ENCODE data around the gene EFR3B. TPM values are rescaled to one million over a fixed set of nuclear protein-coding genes. Genes with fewer than 3 reads are reported as not detected.

Gene EFR3B
- total and polyA plus RNA-seq, 2 of the 13 experiments (the other 11 are each of a cell fraction or from before 2014, with no cell fraction given) = 0.42 TPM

- TF ChIP-seq SP5 (CRISPR knock-in tag; IDR thresholded peaks at IDR 0.05; ENCODE audit: borderline replicate concordance, low read depth) = peak; percentile 47; the same call in 1 of the 2 replicates
- peak; percentile 76 for TF ChIP-seq SP4 (CRISPR knock-in tag; IDR thresholded peaks at IDR 0.05)
- no peak for TF ChIP-seq SALL1 (CRISPR knock-in tag; IDR thresholded peaks at IDR 0.05)
- peak; percentile 48; the same call in 1 of the 2 replicates for TF ChIP-seq TFDP1 (CRISPR knock-in tag; IDR thresholded peaks at IDR 0.05; ENCODE audit: borderline replicate concordance)
- no peak for TF ChIP-seq PHB2 (IDR thresholded peaks at IDR 0.05; ENCODE audit: partially characterized antibody)
- no peak for TF ChIP-seq RFX3 (CRISPR knock-in tag; IDR thresholded peaks at IDR 0.05)
- TF ChIP-seq KAT8 (CRISPR knock-in tag; IDR thresholded peaks at IDR 0.05) = 0 out of 2 replicates have a peak, but pooled peaks have one; percentile 5
- no peak for TF ChIP-seq ZNF280D (CRISPR knock-in tag; IDR thresholded peaks at IDR 0.05)
- TF ChIP-seq PHF20 (CRISPR knock-in tag; IDR thresholded peaks at IDR 0.05) = 0 out of 2 replicates have a peak, but pooled peaks have one; percentile 24
- TF ChIP-seq RFX5 (IDR thresholded peaks at IDR 0.05; ENCODE audit: low read depth, low read length) = peak; percentile 42; the same call in 1 of the 2 replicates
- TF ChIP-seq KLF12 (CRISPR knock-in tag; IDR thresholded peaks at IDR 0.05; ENCODE audit: borderline replicate concordance) = peak; percentile 56; the same call in 1 of the 2 replicates
- no peak for TF ChIP-seq ZNF335 (CRISPR knock-in tag; IDR thresholded peaks at IDR 0.05)
- no peak for TF ChIP-seq SRSF9 (IDR thresholded peaks at IDR 0.05; ENCODE audit: borderline replicate concordance, insufficient read depth, low read depth, low read length, poor library complexity, severe bottlenecking)
- TF ChIP-seq ZNF549 (CRISPR knock-in tag; IDR thresholded peaks at IDR 0.05) = peak; percentile 28; the same call in 1 of the 2 replicates
- TF ChIP-seq PATZ1 (CRISPR knock-in tag; IDR thresholded peaks at IDR 0.05) = peak; percentile 26; the same call in 1 of the 2 replicates
- peak; percentile 37 for TF ChIP-seq HOXA3 (CRISPR knock-in tag; IDR thresholded peaks at IDR 0.05)
- 0 out of 2 replicates have a peak, but pooled peaks have one; percentile 7 for TF ChIP-seq KDM5B (CRISPR knock-in tag; IDR thresholded peaks at IDR 0.05; ENCODE audit: borderline replicate concordance)
- peak; percentile 27; the same call in 1 of the 2 replicates for TF ChIP-seq MAZ (IDR thresholded peaks at IDR 0.05; ENCODE audit: borderline replicate concordance, low read depth, low read length)
- TF ChIP-seq MAZ (CRISPR knock-in tag; IDR thresholded peaks at IDR 0.05; ENCODE audit: low read depth) = no peak
- no peak for TF ChIP-seq CEBPG (CRISPR knock-in tag; IDR thresholded peaks at IDR 0.05)
- peak; percentile 9 for TF ChIP-seq NR2C2 (CRISPR knock-in tag; IDR thresholded peaks at IDR 0.05; ENCODE audit: borderline replicate concordance)
- TF ChIP-seq ZNF367 (CRISPR knock-in tag; IDR thresholded peaks at IDR 0.05; ENCODE audit: borderline replicate concordance) = no peak
- no peak for TF ChIP-seq PCBP2 (optimal IDR thresholded peaks at IDR 0.05; ENCODE audit: low read depth, low read length, poor library complexity, severe bottlenecking)
- peak; percentile 78; the same call in 1 of the 2 replicates for TF ChIP-seq ZNF558 (CRISPR knock-in tag; IDR thresholded peaks at IDR 0.05; ENCODE audit: borderline replicate concordance)
- no peak for TF ChIP-seq MLX (CRISPR knock-in tag; IDR thresholded peaks at IDR 0.05)
- 0 out of 2 replicates have a peak, but pooled peaks have one; percentile 29 for TF ChIP-seq MEIS2 (CRISPR knock-in tag; IDR thresholded peaks at IDR 0.05)
Measured at GRCh38 chr2:25041928-25042320, at the start of gene EFR3B (continued).
